Spleen (tissue), 11 donors: ENCODE results near the gene BICRA. TPM values are rescaled to one million over a fixed set of nuclear protein-coding genes. Genes with fewer than 3 reads are reported as not detected.
A peak's percentile ranks its signal among the peaks of the same experiment; 100 is the strongest.
"Not testable (repeated sequence)": the region's sequence is repeated elsewhere in the genome, so short reads cannot be mapped to it uniquely, and the experiment has no call there.

Experiments used
- DNase-seq: peaks from one replicate; pipeline ENCODE4 v3.0.0-alpha.2; 2020
- H3K27ac ChIP-seq, 8 donors: fragments of 200-600 bp; sonication (generic) in 7 of 8; 1 replicate in 4 of 8; 2 replicates in 4 of 8; pipeline versions ENCODE4 v1.5.0 to v1.8.0; 2016 to 2021; ENCODE audit warnings: inconsistent platforms in 4 of 8, mild to moderate bottlenecking in 4 of 8, moderate library complexity in 1 of 8
- H3K27me3 ChIP-seq, 7 donors: fragments of 200-600 bp; sonication (generic) in 6 of 7; replicated peaks in 1 of 7; 1 replicate in 4 of 7; 2 replicates in 3 of 7; pipeline versions ENCODE4 v1.5.0 to v1.8.0; 2016 to 2021; ENCODE audit warnings: inconsistent platforms in 3 of 7, mild to moderate bottlenecking in 1 of 7
- H3K36me3 ChIP-seq, 6 donors: fragments of 200-600 bp; sonication (generic) in 5 of 6; 1 replicate in 4 of 6; 2 replicates in 2 of 6; pipeline versions ENCODE4 v1.5.0 to v1.8.0; 2016 to 2021; ENCODE audit warnings: inconsistent platforms in 2 of 6
- H3K4me1 ChIP-seq, 6 donors: fragments of 200-600 bp; sonication (generic) in 5 of 6; 1 replicate in 3 of 6; 2 replicates in 3 of 6; pipeline versions ENCODE4 v1.5.0 to v1.8.0; 2016 to 2021; ENCODE audit warnings: inconsistent platforms in 3 of 6
- H3K4me3 ChIP-seq, 8 donors: fragments of 200-600 bp; sonication (generic) in 7 of 8; 1 replicate in 4 of 8; 2 replicates in 4 of 8; pipeline versions ENCODE4 v1.5.0 to v1.8.0; 2016 to 2021; ENCODE audit warnings: inconsistent platforms in 4 of 8, mild to moderate bottlenecking in 4 of 8, moderate library complexity in 2 of 8
- H3K9me3 ChIP-seq, 8 donors: fragments of 200-600 bp; sonication (generic) in 7 of 8; 1 replicate in 4 of 8; 2 replicates in 4 of 8; pipeline versions ENCODE4 v1.5.0 to v1.8.0; 2016 to 2021; ENCODE audit warnings: inconsistent platforms in 4 of 8
- POLR2A ChIP-seq, 3 donors: fragments of 450-650 bp; IDR thresholded peaks; one replicate each; pipeline ENCODE4 v1.5.1; 2017; ENCODE audit warnings: antibody characterized with exemption in 3 of 3, mild to moderate bottlenecking in 1 of 3
- POLR2AphosphoS5 ChIP-seq, 3 donors: sonication (generic); formaldehyde crosslinking; IDR thresholded peaks; one replicate each; pipeline ENCODE4 v1.5.1; 2017; ENCODE audit warnings: antibody characterized with exemption in 3 of 3
- WGBS, 5 donors: extraction: QIAGEN DNeasy Blood & Tissue Kit in 3 of 5; methylation state at CpG; one replicate each; pipeline versions ENCODE4 v1.1.5 to v1.1.7; 2013 to 2018; 5-methylcytosine and 5-hydroxymethylcytosine counted together
- intact Hi-C: fragments of 100-400 bp; cut with DNase I; formaldehyde crosslinking; loops from one replicate; pipeline ENCODE4 v1.15.0; 2023; ENCODE audit warnings: low total_unique reads
- polyA plus RNA-seq, 3 donors: library from polyadenylated mRNA; stranded (reverse); fragments of 200-250 nt; gene quantifications; one replicate each; pipeline ENCODE4 v1.2.1, GENCODE V29; 2013
- total RNA-seq, 7 donors: library from RNA; depleted of rRNA in 3 of 7; stranded (reverse); fragments of >200 nt in 3 of 7; fragmentation: NEBNext Ultra II Directional in 4 of 7; extraction: Animal tissue kit (Norgen Biotek cat#: 25700) in 4 of 7; gene quantifications; one replicate each; pipeline versions ENCODE4 v1.1.0 to v1.2.1, GENCODE V29; 2016 to 2021
- TF ChIP-seq, protein P1 (sequence below), 11 experiments: fragments of 200-600 bp in 7 of 11; fragments of 450-650 bp in 4 of 11; sonication (generic) in 4 of 11; IDR thresholded peaks in 8 of 11; conservative IDR thresholded peaks in 3 of 11; 1 replicate in 7 of 11; 2 replicates in 4 of 11; pipeline versions ENCODE4 v1.4.0 to v1.8.0; 2016 to 2021; ENCODE audit warnings: antibody characterized with exemption in 11 of 11, inconsistent platforms in 4 of 11, mild to moderate bottlenecking in 1 of 11
- donor health status: healthy with polysubstance abuse.
- donor health status: DM: no; HTN: no; CAD: no; lungs with moderate emphysema.
- donor health status: DM: no; HTN: no; CAD: no.
- donor health status: Bipolar disorder and iron deficiency.
- donor health status: healthy.
- donor health status: DM: no; HTN: no; CAD: no.
- donor health status: DM: yes; HTN: yes; CAD: no.

Gene BICRA
- total and polyA plus RNA-seq, 10 donors = 2.2 to 21.8 (median 18.2) TPM

DNA sequence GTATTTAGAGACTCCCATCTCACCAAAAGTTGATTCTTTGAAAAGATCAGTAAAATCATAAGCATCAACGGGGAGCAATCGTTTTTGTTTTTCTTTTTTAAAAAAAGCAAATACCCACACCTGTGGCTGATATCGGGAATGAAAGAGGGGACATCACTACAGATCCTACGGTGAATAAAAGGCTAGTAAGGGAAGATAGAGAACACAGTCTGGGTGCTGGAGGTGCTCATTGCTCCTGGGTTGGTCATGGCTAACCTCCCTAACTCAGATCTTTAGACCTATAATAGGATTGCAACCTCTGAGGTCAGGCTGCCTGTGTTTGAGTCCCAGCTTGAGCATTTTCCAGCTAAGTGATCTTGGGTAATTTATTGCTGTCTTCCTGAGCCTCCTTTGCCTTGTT, 105.4 kb downstream of the BICRA start:
- WGBS, 5 donors = 88 to 93% (median 89%) methylated on average over 4 of the region's 4 CpGs
- TF ChIP-seq POLR2A (IDR thresholded peaks at IDR 0.05) = no peak
- no peak for TF ChIP-seq POLR2AphosphoS5 (IDR thresholded peaks at IDR 0.05)
- TF ChIP-seq, protein P1, sequence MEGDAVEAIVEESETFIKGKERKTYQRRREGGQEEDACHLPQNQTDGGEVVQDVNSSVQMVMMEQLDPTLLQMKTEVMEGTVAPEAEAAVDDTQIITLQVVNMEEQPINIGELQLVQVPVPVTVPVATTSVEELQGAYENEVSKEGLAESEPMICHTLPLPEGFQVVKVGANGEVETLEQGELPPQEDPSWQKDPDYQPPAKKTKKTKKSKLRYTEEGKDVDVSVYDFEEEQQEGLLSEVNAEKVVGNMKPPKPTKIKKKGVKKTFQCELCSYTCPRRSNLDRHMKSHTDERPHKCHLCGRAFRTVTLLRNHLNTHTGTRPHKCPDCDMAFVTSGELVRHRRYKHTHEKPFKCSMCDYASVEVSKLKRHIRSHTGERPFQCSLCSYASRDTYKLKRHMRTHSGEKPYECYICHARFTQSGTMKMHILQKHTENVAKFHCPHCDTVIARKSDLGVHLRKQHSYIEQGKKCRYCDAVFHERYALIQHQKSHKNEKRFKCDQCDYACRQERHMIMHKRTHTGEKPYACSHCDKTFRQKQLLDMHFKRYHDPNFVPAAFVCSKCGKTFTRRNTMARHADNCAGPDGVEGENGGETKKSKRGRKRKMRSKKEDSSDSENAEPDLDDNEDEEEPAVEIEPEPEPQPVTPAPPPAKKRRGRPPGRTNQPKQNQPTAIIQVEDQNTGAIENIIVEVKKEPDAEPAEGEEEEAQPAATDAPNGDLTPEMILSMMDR (IDR thresholded peaks at IDR 0.05 in 8 of 11, conservative IDR thresholded peaks at IDR 0.05 in 3 of 11) = no peak
- Histone ChIP-seq H3K4me3 (peak overlapping the region; percentile 42 to 71 (median 51)), H3K27ac (peak overlapping the region in 4 of 8 donors; percentile 75 to 87 (median 82)), H3K27me3 (peaks cover 0 to 45% (median 3%) of the 10 kb centered on the region in 7 donors), H3K4me1 (peaks cover 1 to 55% (median 26%) of the 10 kb centered on the region in 6 donors), H3K36me3 (peaks cover 0 to 13% (median 2%) of the 10 kb centered on the region in 6 donors), H3K9me3 (peaks cover 0 to 12% (median 0%) of the 10 kb centered on the region in 8 donors)
- DNase-seq = no peak
- intact Hi-C loops = loop anchor here (10.0 kb wide), 1 partner anchor 70 kb away; no protein-coding TSS in a partner anchor

DNA sequence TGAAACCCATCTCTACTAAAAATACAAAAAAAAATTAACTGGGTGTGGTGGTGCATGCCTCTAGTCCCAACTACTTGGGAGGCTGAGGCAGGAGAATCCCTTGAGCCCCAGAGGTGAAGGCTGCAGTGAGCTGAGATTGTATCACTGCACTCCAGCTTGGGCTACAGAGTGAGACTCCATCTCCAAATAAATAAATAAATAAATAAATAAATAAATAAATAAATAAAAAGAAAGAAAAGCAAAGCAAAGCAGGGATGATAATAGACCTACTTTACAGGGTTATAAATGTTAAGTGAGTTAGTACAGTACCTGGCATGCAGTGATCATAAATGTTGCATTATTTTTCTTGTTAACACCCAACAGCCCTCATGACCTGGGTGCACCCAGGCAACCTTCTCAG, 105.9 kb downstream of the BICRA start:
- DNase-seq, H3K27ac ChIP-seq: not testable (repeated sequence)
- intact Hi-C loops = loop anchor here (10.0 kb wide), 1 partner anchor 70 kb away; no protein-coding TSS in a partner anchor
- Histone ChIP-seq H3K4me1 (peaks cover 3 to 60% (median 30%) of the 10 kb centered on the region in 6 donors), H3K27me3 (peaks cover 0 to 43% (median 3%) of the 10 kb centered on the region in 7 donors), H3K4me3 (peak overlapping the region in 5 of 8 donors; percentile 42 to 71 (median 52)), H3K36me3 (peaks cover 0 to 13% (median 2%) of the 10 kb centered on the region in 6 donors), H3K9me3 (peaks cover 0 to 12% (median 0%) of the 10 kb centered on the region in 8 donors)

DNA sequence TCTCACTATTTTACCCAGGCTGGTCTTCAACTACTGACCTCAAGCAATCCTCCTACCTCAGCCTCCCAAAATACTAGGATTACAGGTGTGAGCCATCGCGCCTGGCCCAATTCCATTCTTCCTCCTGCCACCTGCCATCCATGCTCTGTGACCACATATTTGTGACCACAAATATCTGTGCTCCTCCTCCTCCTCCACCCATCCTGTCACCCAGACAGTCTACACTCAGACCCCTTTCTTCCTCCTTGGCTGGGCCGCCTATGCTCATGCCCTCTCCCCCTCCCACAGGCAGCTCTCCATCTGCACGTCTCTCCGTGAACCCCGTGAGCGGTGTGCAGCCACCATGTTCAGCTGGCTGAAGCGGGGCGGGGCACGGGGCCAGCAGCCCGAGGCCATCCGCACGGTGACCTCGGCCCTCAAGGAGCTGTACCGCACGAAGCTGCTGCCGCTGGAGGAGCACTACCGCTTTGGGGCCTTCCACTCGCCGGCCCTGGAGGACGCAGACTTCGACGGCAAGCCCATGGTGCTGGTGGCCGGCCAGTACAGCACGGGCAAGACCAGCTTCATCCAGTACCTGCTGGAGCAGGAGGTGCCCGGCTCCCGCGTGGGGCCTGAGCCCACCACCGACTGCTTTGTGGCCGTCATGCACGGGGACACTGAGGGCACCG, 107.5 kb downstream of the BICRA start:
- Histone ChIP-seq H3K27me3 (peaks cover 0 to 41% (median 3%) of the 10 kb centered on the region in 7 donors), H3K36me3 (peaks cover 0 to 13% (median 2%) of the 10 kb centered on the region in 6 donors), H3K9me3 (peaks cover 0 to 12% (median 0%) of the 10 kb centered on the region in 8 donors), H3K4me3 (peak overlapping the region in 2 of 8 donors; percentile 4 to 44), H3K27ac (peak overlapping the region in 3 of 8 donors; percentile 13 to 25 (median 24)), H3K4me1 (peaks cover 7 to 68% (median 34%) of the 10 kb centered on the region in 6 donors)
- no peak for DNase-seq
- 62 to 79% (median 72%) methylated on average over 23 to 32 of the region's 32 CpGs for WGBS, 5 donors
- TF ChIP-seq POLR2AphosphoS5 (IDR thresholded peaks at IDR 0.05) (peak in 2 of 3 donors; percentile 47 to 64), POLR2A (IDR thresholded peaks at IDR 0.05) (no peak)
- intact Hi-C loops = loop anchor here (10.0 kb wide), 1 partner anchor 68 kb away; no protein-coding TSS in a partner anchor

DNA sequence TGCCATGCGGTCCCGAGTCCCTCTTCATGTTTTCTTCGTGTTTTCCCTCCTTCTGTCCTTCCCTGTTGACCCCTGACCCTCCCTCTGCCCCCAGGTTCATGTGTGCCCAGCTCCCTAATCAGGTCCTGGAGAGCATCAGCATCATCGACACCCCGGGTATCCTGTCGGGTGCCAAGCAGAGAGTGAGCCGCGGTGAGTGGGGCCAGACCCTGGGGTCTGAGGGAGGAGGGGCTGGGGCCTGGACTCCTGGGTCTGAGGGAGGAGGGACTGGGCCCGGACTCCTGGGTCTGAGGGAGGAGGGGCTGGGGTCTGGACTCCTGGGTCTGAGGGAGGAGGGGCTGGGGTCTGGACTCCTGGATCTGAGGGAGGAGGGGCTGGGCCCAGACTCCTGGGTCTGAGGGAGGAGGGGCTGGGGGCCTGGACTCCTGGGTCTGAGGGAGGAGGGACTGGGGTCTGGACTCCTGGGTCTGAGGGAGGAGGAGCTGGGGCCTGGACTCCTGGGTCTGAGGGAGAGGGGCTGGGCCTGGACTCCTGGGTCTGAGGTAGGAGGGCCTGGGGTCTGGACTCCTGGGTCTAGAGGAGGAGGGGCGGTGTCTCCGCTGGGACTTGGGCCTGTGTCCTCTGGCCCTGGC, 109.6 kb downstream of the BICRA start:
- Histone ChIP-seq H3K27ac (peak overlapping the region in 7 of 8 donors; percentile 62 to 83 (median 75)), H3K4me1 (peaks cover 7 to 69% (median 37%) of the 10 kb centered on the region in 6 donors), H3K27me3 (peaks cover 0 to 32% (median 0%) of the 10 kb centered on the region in 7 donors), H3K4me3 (peak overlapping the region in 1 of 8 donors; percentile 42), H3K36me3 (peaks cover 0 to 21% (median 2%) of the 10 kb centered on the region in 6 donors), H3K9me3 (peaks cover 0 to 12% (median 0%) of the 10 kb centered on the region in 8 donors)
- 73 to 83% (median 77%) methylated on average over 8 to 11 of the region's 11 CpGs for WGBS, 5 donors
- intact Hi-C loops = loop anchor here (10.0 kb wide), 1 partner anchor 66 kb away; no protein-coding TSS in a partner anchor
- not testable (repeated sequence) for DNase-seq

DNA sequence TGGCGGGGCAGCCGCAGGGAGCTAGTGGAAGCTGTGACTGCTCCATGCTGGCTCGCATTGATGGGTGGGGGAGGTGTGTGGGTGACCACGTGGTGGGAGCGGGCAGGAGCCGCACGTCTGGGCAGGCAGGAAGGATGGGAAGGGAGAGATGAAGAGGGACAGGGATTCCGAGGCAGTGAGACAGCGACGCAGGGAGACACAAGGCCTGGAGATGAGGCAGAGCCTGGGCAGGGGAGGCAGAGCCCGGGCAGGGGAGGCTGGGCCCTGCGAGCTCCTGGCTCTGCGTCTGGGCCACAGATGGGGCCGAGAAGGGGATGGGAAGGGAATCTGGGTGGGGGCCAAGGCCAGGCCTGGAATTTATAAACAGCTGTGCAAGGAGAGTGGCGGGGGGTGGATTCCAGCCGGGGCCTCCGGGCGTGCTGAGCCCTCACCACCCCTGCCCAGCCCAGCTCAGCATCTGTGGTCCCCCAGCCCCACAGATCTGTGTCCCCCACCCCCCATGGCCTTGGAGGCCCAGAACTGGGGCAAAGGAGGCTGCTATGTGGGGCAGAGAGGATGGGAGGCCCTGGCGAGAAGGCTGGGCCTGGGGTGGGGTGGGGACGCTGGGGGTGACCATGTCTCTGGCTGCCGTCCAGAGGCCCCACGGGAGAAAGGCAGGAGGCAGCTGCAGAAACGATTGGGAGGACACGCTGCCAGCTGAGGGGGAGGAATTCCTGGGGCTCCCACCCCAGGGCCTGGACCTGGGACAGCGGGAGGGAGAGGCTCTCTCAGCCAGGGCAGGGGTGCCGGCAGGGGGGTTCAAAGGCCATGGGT, 110.3 kb downstream of the BICRA start:
- Histone ChIP-seq H3K9me3 (peaks cover 0 to 5% (median 0%) of the 10 kb centered on the region in 8 donors), H3K27me3 (peaks cover 0 to 25% (median 0%) of the 10 kb centered on the region in 7 donors), H3K36me3 (peaks cover 0 to 21% (median 2%) of the 10 kb centered on the region in 6 donors), H3K4me3 (peak overlapping the region in 1 of 8 donors; percentile 42), H3K4me1 (peaks cover 7 to 74% (median 40%) of the 10 kb centered on the region in 6 donors), H3K27ac (peak overlapping the region in 7 of 8 donors; percentile 62 to 83 (median 75))
- no peak for TF ChIP-seq POLR2A (IDR thresholded peaks at IDR 0.05)
- TF ChIP-seq, protein P1 (IDR thresholded peaks at IDR 0.05 in 8 of 11, conservative IDR thresholded peaks at IDR 0.05 in 3 of 11) = no peak
- peak; percentile 57 to 75 (median 73) for TF ChIP-seq POLR2AphosphoS5 (IDR thresholded peaks at IDR 0.05)
- intact Hi-C loops = loop anchor here (10.0 kb wide), 1 partner anchor 66 kb away; no protein-coding TSS in a partner anchor
- peak; percentile 81 for DNase-seq
- WGBS, 5 donors = 58 to 71% (median 60%) methylated on average over 22 to 26 of the region's 26 CpGs
